MCF 10A (cell line): ENCODE measurements around the gene SLU7. TPM values are rescaled to one million over a fixed set of nuclear protein-coding genes. Genes with fewer than 3 reads are reported as not detected.

ENCODE experiments used
- BruUV-seq: library from RNA; stranded (reverse); fragments of 400-500 nt; replicated peaks from 2 replicates; lab custom pipeline; 2021; lab: Mats Ljungman, UMichigan
- CTCF ChIA-PET: fragments of 300-600 bp; sonication (Branson Sonifier 250); formaldehyde crosslinking; extraction: SDS; loops from one replicate; lab custom pipeline; 2021; ENCODE audit warnings: antibody characterized with exemption, inconsistent platforms; lab: Yijun Ruan, JAX
- POLR2A ChIA-PET: fragments of 300-600, 350-650 bp; sonication (Branson Sonifier 250); formaldehyde crosslinking; extraction: SDS; loops from one replicate; lab custom pipeline; 2020; ENCODE audit warnings: antibody characterized with exemption, inconsistent platforms; lab: Yijun Ruan, JAX
- DNase-seq: peaks from one replicate; pipeline ENCODE4 v3.0.0-alpha.2; 2018; ENCODE audit not compliant: unreplicated experiment
- H3K27ac Mint-ChIP-seq: one replicate; pipeline ENCODE4 v1.8.0; 2022; ENCODE audit warnings: mild to moderate bottlenecking, low read depth, mixed read lengths; ENCODE audit not compliant: unreplicated experiment
- H3K27me3 Mint-ChIP-seq: one replicate; pipeline ENCODE4 v1.8.0; 2022; ENCODE audit warnings: mixed read lengths; ENCODE audit not compliant: insufficient read depth, unreplicated experiment
- H3K36me3 Mint-ChIP-seq: one replicate; pipeline ENCODE4 v1.8.0; 2022; ENCODE audit warnings: mild to moderate bottlenecking, moderate library complexity, mixed read lengths; ENCODE audit not compliant: insufficient read depth, unreplicated experiment
- H3K4me1 Mint-ChIP-seq: one replicate; pipeline ENCODE4 v1.8.0; 2022; ENCODE audit warnings: mixed read lengths; ENCODE audit not compliant: insufficient read depth, unreplicated experiment
- H3K4me3 Mint-ChIP-seq: one replicate; pipeline ENCODE4 v1.8.0; 2022; ENCODE audit warnings: mild to moderate bottlenecking, moderate library complexity, mixed read lengths; ENCODE audit not compliant: unreplicated experiment
- H3K9me3 Mint-ChIP-seq: one replicate; pipeline ENCODE4 v1.8.0; 2022; ENCODE audit warnings: mixed read lengths; ENCODE audit not compliant: unreplicated experiment
- intact Hi-C: fragments of 100-400 bp; cut with micrococcal nuclease; formaldehyde crosslinking; loops from 2 replicates; pipeline ENCODE4 v1.14.1; 2022
- total RNA-seq: library from RNA; stranded (reverse); gene quantifications from 2 replicates; pipeline ENCODE4 v1.2.3, GENCODE V29; 2022
- TF ChIP-seq, protein P1 (sequence below): fragments of 200-600 bp; IDR thresholded peaks from one replicate; pipeline ENCODE4 v1.8.0; 2022; ENCODE audit warnings: antibody characterized with exemption, mild to moderate bottlenecking; ENCODE audit not compliant: unreplicated experiment

SLU7 gene
- total RNA-seq, 1 experiment from 2014 or later, result 64.6 TPM

DNA sequence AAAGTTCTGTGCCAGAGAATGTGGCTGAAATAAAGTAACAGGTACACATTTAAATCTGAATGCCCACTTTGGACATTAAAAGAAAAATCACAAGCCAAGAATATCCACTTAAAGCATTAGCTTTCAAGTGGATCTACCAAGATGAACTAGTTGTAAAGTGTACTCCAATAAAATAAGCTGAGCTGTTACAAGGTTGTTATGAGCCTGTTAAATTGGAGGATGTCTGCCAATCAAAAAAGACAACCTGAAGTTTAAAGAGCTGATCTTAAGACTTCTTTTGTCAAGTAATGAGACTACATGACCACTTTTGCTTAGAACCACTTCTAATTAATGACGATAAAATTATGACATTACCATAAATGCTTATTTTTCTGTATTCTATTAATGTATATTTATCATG, 21.4 kb downstream of the SLU7 start:
- H3K36me3 Mint-ChIP-seq, result peaks cover 23% of the 10 kb centered on the region
- no TSS peak for BruUV-seq
- H3K9me3 Mint-ChIP-seq, result no peaks in the 10 kb centered on the region
- H3K4me1 Mint-ChIP-seq, result peaks cover 14% of the 10 kb centered on the region
- ChIA-PET POLR2A (interaction anchor here (0.6 to 13.8 kb wide), 2 partner anchors 22 to 274 kb away, joined by 3 to 272 read pairs; partner anchors contain the start of genes PTTG1 and SLU7), CTCF (interaction anchor here (1.3 to 3.7 kb wide), 3 partner anchors 27 to 376 kb away, joined by 3 to 15 read pairs (median 6); no protein-coding TSS in a partner anchor)
- H3K4me3 Mint-ChIP-seq, result no peak overlapping the region
- no peak overlapping the region for H3K27ac Mint-ChIP-seq
- intact Hi-C loops, result no loop called here
- no peaks in the 10 kb centered on the region for H3K27me3 Mint-ChIP-seq
- TF ChIP-seq, protein P1, sequence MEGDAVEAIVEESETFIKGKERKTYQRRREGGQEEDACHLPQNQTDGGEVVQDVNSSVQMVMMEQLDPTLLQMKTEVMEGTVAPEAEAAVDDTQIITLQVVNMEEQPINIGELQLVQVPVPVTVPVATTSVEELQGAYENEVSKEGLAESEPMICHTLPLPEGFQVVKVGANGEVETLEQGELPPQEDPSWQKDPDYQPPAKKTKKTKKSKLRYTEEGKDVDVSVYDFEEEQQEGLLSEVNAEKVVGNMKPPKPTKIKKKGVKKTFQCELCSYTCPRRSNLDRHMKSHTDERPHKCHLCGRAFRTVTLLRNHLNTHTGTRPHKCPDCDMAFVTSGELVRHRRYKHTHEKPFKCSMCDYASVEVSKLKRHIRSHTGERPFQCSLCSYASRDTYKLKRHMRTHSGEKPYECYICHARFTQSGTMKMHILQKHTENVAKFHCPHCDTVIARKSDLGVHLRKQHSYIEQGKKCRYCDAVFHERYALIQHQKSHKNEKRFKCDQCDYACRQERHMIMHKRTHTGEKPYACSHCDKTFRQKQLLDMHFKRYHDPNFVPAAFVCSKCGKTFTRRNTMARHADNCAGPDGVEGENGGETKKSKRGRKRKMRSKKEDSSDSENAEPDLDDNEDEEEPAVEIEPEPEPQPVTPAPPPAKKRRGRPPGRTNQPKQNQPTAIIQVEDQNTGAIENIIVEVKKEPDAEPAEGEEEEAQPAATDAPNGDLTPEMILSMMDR, result no peak
- no peak for DNase-seq

DNA sequence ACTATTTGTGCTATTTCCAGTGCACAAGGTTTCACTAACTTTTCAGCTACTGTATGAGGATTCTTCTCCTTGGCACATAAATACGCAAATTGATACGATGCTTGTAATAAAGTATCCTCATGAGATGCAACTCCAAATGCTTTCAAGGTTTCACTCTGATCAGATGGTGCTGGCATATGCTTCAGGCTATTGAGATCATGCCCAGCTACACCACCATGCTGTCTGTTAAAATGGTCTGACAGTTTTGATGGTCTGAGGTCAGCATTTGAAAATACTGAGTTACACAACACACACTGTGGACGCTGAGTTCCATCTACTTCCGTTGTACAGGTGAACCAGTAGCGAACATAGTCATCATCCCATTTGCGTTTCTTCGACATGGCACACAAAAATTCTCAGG, 23.8 kb downstream of the SLU7 start:
- no TSS peak for BruUV-seq
- intact Hi-C loops, result no loop called here
- DNase-seq, result no peak
- Mint-ChIP-seq H3K27me3 (no peaks in the 10 kb centered on the region), H3K9me3 (no peaks in the 10 kb centered on the region), H3K4me1 (peaks cover 8% of the 10 kb centered on the region), H3K36me3 (peaks cover 5% of the 10 kb centered on the region), H3K27ac (no peak overlapping the region), H3K4me3 (no peak overlapping the region)
- POLR2A ChIA-PET, result interaction anchor here (0.6 to 13.8 kb wide), 3 partner anchors 8 to 25 kb away, joined by 3 to 272 read pairs (median 3); partner anchors contain the start of genes PTTG1 and SLU7
- TF ChIP-seq, protein P1, result no peak
- CTCF ChIA-PET, result interaction anchor here (0.6 to 7.4 kb wide), 5 partner anchors 18 to 468 kb away, joined by 3 to 162 read pairs (median 3); no protein-coding TSS in a partner anchor

DNA sequence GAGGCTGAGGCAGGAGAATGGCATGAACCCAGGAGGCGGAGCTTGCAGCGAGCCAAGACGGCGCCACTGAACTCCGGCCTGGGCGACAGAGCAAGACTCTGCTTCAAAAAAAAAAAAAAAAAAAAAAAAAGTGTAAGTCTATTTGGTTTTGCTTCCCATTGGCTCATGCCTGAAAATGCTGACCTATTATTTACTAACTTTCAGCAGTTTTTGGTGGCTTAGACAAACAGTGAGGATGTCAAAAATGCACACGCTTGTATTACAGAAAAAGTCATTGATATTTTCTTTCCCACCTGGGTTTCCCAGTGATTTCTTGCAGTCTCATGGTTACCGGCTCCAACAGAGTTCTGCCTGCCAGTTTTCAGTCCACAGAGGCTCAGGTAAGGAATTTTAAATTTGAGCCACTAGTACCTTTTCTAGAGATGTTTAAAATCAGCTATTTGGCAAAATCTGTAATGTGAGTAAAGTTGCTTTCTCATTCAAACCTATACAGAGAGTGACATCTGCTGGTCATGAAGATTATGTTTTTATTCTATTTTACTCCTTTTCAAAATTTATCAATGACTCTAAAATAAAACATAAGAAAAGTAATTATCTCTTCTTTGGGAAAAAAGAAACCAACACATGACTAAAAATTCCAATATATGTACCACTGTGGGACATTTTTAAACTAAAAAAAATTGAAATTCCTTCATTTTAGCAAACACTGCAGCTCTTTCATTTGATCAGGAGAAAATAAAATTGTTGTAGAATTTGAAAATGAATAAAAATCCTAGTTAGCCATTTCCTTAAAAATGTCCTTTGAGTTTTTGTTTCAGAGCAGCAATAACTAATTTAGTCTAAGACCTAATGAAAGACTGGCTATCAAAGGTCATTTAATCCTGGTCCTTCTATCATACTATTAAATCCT, 27.8 kb downstream of the SLU7 start:
- Mint-ChIP-seq H3K27ac (no peak overlapping the region), H3K4me3 (no peak overlapping the region), H3K9me3 (peaks cover 16% of the 10 kb centered on the region), H3K36me3 (no peaks in the 10 kb centered on the region), H3K4me1 (no peaks in the 10 kb centered on the region), H3K27me3 (no peaks in the 10 kb centered on the region)
- CTCF ChIA-PET, result interaction anchor here (0.6 to 7.4 kb wide), 43 partner anchors 9 to 1105 kb away, joined by 3 to 162 read pairs (median 4); partner anchors contain the start of genes FAM200C, SLU7 and TTC1
- peak; percentile 47 for DNase-seq
- BruUV-seq, result no TSS peak
- POLR2A ChIA-PET, result interaction anchor here (0.6 to 4.0 kb wide), 10 partner anchors 9 to 1096 kb away, joined by 3 to 20 read pairs (median 3); partner anchors contain the start of genes C1QTNF2, FAM200C and SLU7
- TF ChIP-seq, protein P1, result peak; percentile 64
- intact Hi-C loops, result loop anchor here (1.0 kb wide), 4 partner anchors 46 to 369 kb away; no protein-coding TSS in a partner anchor

DNA sequence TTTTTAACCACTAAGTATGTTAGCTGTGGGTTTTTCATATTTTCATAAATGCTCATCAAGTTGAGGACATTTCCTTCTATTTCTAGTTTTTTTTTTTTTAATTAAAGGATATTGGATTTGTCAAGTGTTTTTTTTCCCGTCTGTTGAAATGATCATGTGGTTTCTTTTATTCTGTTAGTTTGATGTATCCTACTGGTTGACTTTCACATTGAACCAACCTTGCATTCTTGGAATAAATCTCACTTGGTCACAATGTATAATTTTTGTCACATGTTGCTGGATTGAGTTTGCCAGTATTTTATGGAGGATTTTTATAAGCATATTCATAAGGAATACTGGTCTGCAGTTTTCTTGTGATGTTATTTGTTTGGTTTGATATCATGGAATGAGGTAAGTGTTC, 31.4 kb downstream of the SLU7 start:
- ChIA-PET CTCF (interaction anchor here (0.7 to 2.0 kb wide), 3 partner anchors 366 to 831 kb away, joined by 3 to 6 read pairs (median 5); no protein-coding TSS in a partner anchor), POLR2A (interaction anchor here (0.6 to 0.7 kb wide), 3 partner anchors 30 to 365 kb away, joined by 3 to 4 read pairs (median 3); no protein-coding TSS in a partner anchor)
- intact Hi-C loops, result no loop called here
- no peaks in the 10 kb centered on the region for H3K36me3 Mint-ChIP-seq
- no peaks in the 10 kb centered on the region for H3K4me1 Mint-ChIP-seq
- peaks cover 16% of the 10 kb centered on the region for H3K9me3 Mint-ChIP-seq
- DNase-seq, result no peak
- H3K27ac Mint-ChIP-seq, result no peak overlapping the region
- H3K27me3 Mint-ChIP-seq, result no peaks in the 10 kb centered on the region
- no peak overlapping the region for H3K4me3 Mint-ChIP-seq
- TF ChIP-seq, protein P1, result no peak
- BruUV-seq, result no TSS peak
